ENCODE measurements around the gene TMEM263.

DNA sequence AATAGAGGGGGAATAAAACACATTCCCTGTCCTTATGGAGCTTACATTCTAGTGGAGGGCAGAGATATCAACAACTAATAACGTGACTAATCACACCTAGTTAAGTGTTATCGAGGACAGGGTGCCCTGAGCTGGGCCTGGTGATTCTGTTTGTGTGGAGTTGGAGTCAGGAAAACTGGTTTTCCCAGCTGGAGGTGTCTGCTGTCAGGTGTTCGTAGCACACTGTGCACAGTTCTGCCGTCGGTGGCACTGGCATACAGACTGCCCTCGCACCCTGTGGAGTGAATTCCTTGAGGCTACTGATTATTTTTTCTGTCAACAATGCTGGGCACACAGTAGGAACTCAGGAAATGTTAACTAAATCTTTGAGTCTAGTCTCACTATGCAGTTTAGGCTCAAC is 32.1 kb downstream of the TMEM263 start:
- no peak for TF ChIP-seq CTCF (IDR thresholded peaks at IDR 0.05 in 8 of 11, conservative IDR thresholded peaks at IDR 0.05 in 3 of 11)
- TF ChIP-seq POLR2AphosphoS5 (IDR thresholded peaks at IDR 0.05), result no peak

Measured in spleen (tissue), 7 donors.